OCI-M2 (cell line): Measurements from ENCODE around the gene ZMYND8.
"Not testable (repeated sequence)": the region's sequence is repeated elsewhere in the genome, so short reads cannot be mapped to it uniquely, and the experiment has no call there.

ENCODE experiments used
- DNase-seq: peaks from one replicate; lab custom pipeline; 2025; ENCODE audit not compliant: unreplicated experiment; lab: John Stamatoyannopoulos, UW

ZMYND8 gene

GRCh38 chr20:47206962-47207641 is 149.4 kb downstream of the ZMYND8 start:
- DNase-seq = no peak

- DNase-seq = not testable (repeated sequence)
These were observed 149.9 kb downstream of the ZMYND8 start for GRCh38 chr20:47206552-47206951.

GRCh38 chr20:47205577-47206123 is 150.8 kb downstream of the ZMYND8 start:
- peak; percentile 69 for DNase-seq

GRCh38 chr20:47204850-47205122 is 151.7 kb downstream of the ZMYND8 start:
- DNase-seq = not testable (repeated sequence)

- DNase-seq = no peak
These were observed 152.3 kb downstream of the ZMYND8 start for GRCh38 chr20:47204008-47204849.

GRCh38 chr20:47202733-47203667 is 153.5 kb downstream of the ZMYND8 start:
- DNase-seq = no peak

GRCh38 chr20:47201074-47201730 is 155.3 kb downstream of the ZMYND8 start:
- no peak for DNase-seq

- no peak for DNase-seq
These were observed 157.4 kb downstream of the ZMYND8 start for GRCh38 chr20:47198996-47199552.

- no peak for DNase-seq
These were observed 158.2 kb downstream of the ZMYND8 start for GRCh38 chr20:47198254-47198671.

- DNase-seq = peak; percentile 31
These were observed 160.1 kb downstream of the ZMYND8 start for GRCh38 chr20:47196091-47197081.

GRCh38 chr20:47195573-47195972 is 160.9 kb downstream of the ZMYND8 start:
- no peak for DNase-seq

- DNase-seq = no peak
These were observed 164.5 kb downstream of the ZMYND8 start for GRCh38 chr20:47191956-47192355.

GRCh38 chr20:47191074-47191673 is 165.3 kb downstream of the ZMYND8 start:
- DNase-seq = no peak

- no peak for DNase-seq
These were observed 167.4 kb downstream of the ZMYND8 start for GRCh38 chr20:47189060-47189459.

GRCh38 chr20:47188540-47188939 is 168.0 kb downstream of the ZMYND8 start:
- no peak for DNase-seq

GRCh38 chr20:47187450-47188195 is 168.9 kb downstream of the ZMYND8 start:
- no peak for DNase-seq

GRCh38 chr20:47183367-47183766 is 173.1 kb downstream of the ZMYND8 start:
- no peak for DNase-seq
